GM23338 (cell line): Measurements from ENCODE around the gene ALOX5AP. TPM values are rescaled to one million over a fixed set of nuclear protein-coding genes. Genes with fewer than 3 reads are reported as not detected.

Experiments
- ATAC-seq: fragments of 200-7000 bp; cut with Tn5 transposase; 3 replicates; pipeline ENCODE4 v1.9.1; 2020
- DNase-seq: peaks from one replicate; pipeline ENCODE4 v3.0.0-alpha.2; 2015; ENCODE audit warnings: low spot score
- H2AFZ ChIP-seq: fragments of 200-600 bp; sonication (generic); 2 replicates; pipeline ENCODE4 v1.8.0; 2016; ENCODE audit warnings: antibody characterized with exemption, mild to moderate bottlenecking, moderate library complexity
- H3F3A ChIP-seq: fragments of 200-600 bp; sonication (generic); replicated peaks from 2 replicates; pipeline ENCODE4 v1.8.0; 2017; ENCODE audit warnings: antibody characterized with exemption, mixed run types, low read depth
- H3K27ac ChIP-seq: fragments of 200-600 bp; sonication (generic); 2 replicates; pipeline ENCODE4 v1.6.1; 2016; ENCODE audit warnings: low read depth
- H3K27me3 ChIP-seq: fragments of 200-600 bp; sonication (generic); 2 replicates; pipeline ENCODE4 v1.8.0; 2016; ENCODE audit warnings: mild to moderate bottlenecking, mixed run types, moderate library complexity; ENCODE audit not compliant: insufficient read depth
- H3K36me3 ChIP-seq: fragments of 200-600 bp; sonication (generic); 2 replicates; pipeline ENCODE4 v1.8.0; 2016; ENCODE audit warnings: mild to moderate bottlenecking; ENCODE audit not compliant: insufficient read depth
- H3K4me1 ChIP-seq: fragments of 200-600 bp; sonication (generic); 2 replicates; pipeline ENCODE4 v1.8.0; 2016; ENCODE audit warnings: mild to moderate bottlenecking, moderate library complexity; ENCODE audit not compliant: insufficient read depth
- H3K4me2 ChIP-seq: fragments of 200-600 bp; sonication (generic); 2 replicates; pipeline ENCODE4 v1.7.1; 2017; ENCODE audit warnings: mixed run types
- H3K4me3 ChIP-seq: fragments of 200-600 bp; sonication (generic); 2 replicates; pipeline ENCODE4 v1.6.1; 2016; ENCODE audit warnings: mixed run types
- H3K79me2 ChIP-seq: fragments of 200-600 bp; sonication (generic); replicated peaks from 2 replicates; pipeline ENCODE4 v1.8.0; 2017; ENCODE audit warnings: mild to moderate bottlenecking; ENCODE audit not compliant: insufficient read depth
- H3K9me2 ChIP-seq: fragments of 200-600 bp; sonication (generic); 2 replicates; pipeline ENCODE4 v1.8.0; 2017; ENCODE audit not compliant: insufficient read depth
- H4K20me1 ChIP-seq: fragments of 200-600 bp; sonication (generic); replicated peaks from 2 replicates; pipeline ENCODE4 v1.8.0; 2017; ENCODE audit warnings: mild to moderate bottlenecking; ENCODE audit not compliant: insufficient read depth
- H3K27ac Mint-ChIP-seq: 2 replicates; pipeline ENCODE4 v1.8.0; 2020; ENCODE audit warnings: inconsistent platforms, mild to moderate bottlenecking, moderate library complexity, mixed read lengths
- H3K27me3 Mint-ChIP-seq: 3 replicates; pipeline ENCODE4 v1.8.0; 2022; ENCODE audit warnings: low read depth, mild to moderate bottlenecking, moderate library complexity, mixed read lengths, inconsistent platforms; ENCODE audit not compliant: insufficient read depth, poor library complexity
- H3K36me3 Mint-ChIP-seq: 3 replicates; pipeline ENCODE4 v1.8.0; 2021; ENCODE audit warnings: low read depth, mild to moderate bottlenecking, inconsistent platforms, moderate library complexity, mixed read lengths
- H3K4me1 Mint-ChIP-seq: 3 replicates; pipeline ENCODE4 v1.8.0; 2020; ENCODE audit warnings: mild to moderate bottlenecking, inconsistent platforms, mixed read lengths
- H3K4me3 Mint-ChIP-seq: 3 replicates; pipeline ENCODE4 v1.8.0; 2021; ENCODE audit warnings: moderate library complexity, mild to moderate bottlenecking, inconsistent platforms, mixed read lengths
- H3K9me3 Mint-ChIP-seq: 3 replicates; pipeline ENCODE4 v1.8.0; 2020; ENCODE audit warnings: moderate library complexity, mild to moderate bottlenecking, inconsistent platforms, mixed read lengths
- CREB1 ChIP-seq: fragments of 250-450 bp; sonication (Bioruptor Pico); IDR thresholded peaks from 2 replicates; pipeline ENCODE4 v1.5.0; 2020; ENCODE audit warnings: low read depth, mild to moderate bottlenecking, moderate library complexity
- ETS1 ChIP-seq: IDR thresholded peaks from 2 replicates; pipeline ENCODE4 v1.6.1; 2016; ENCODE audit warnings: antibody characterized with exemption
- EZH2 ChIP-seq: fragments of 200-600 bp; sonication (generic); IDR thresholded peaks from one replicate; pipeline ENCODE4 v1.8.0; 2017; ENCODE audit warnings: antibody characterized with exemption, mild to moderate bottlenecking, low read depth; ENCODE audit not compliant: unreplicated experiment
- EZH2phosphoT487 ChIP-seq: fragments of 200-600 bp; sonication (generic); IDR thresholded peaks from one replicate; pipeline ENCODE4 v1.8.1; 2018; ENCODE audit warnings: antibody characterized with exemption; ENCODE audit not compliant: unreplicated experiment
- JUNB ChIP-seq: IDR thresholded peaks from one replicate; pipeline ENCODE4 v1.6.1; 2016; ENCODE audit warnings: antibody characterized with exemption; ENCODE audit not compliant: unreplicated experiment
- NANOG ChIP-seq: IDR thresholded peaks from 2 replicates; pipeline ENCODE4 v1.6.1; 2016; ENCODE audit warnings: antibody characterized with exemption, borderline replicate concordance
- POLR2AphosphoS5 ChIP-seq: IDR thresholded peaks from 2 replicates; pipeline ENCODE4 v1.6.1; 2016; ENCODE audit warnings: antibody characterized with exemption, low read depth
- REST ChIP-seq: IDR thresholded peaks from one replicate; pipeline ENCODE4 v1.6.1; 2018; ENCODE audit warnings: antibody characterized with exemption; ENCODE audit not compliant: unreplicated experiment
- STAT1 ChIP-seq: IDR thresholded peaks from one replicate; pipeline ENCODE4 v1.6.1; 2016; ENCODE audit warnings: antibody characterized with exemption; ENCODE audit not compliant: unreplicated experiment
- ZNF114 ChIP-seq: fragments of 250-450 bp; sonication (Bioruptor Pico); IDR thresholded peaks from 2 replicates; pipeline ENCODE4 v1.5.0; 2020; ENCODE audit warnings: mild to moderate bottlenecking, moderate library complexity
- ZNF331 ChIP-seq: fragments of 250-450 bp; sonication (Bioruptor Pico); IDR thresholded peaks from 2 replicates; pipeline ENCODE4 v1.5.0; 2020; ENCODE audit warnings: low read depth, mild to moderate bottlenecking, moderate library complexity
- ZNF462 ChIP-seq: fragments of 250-450 bp; sonication (Bioruptor Pico); IDR thresholded peaks from 2 replicates; pipeline ENCODE4 v1.5.0; 2020; ENCODE audit warnings: mild to moderate bottlenecking, moderate library complexity
- polyA plus RNA-seq: library from polyadenylated mRNA; unstranded; fragments of >200 nt; fragmentation: Nextera tagmentation; extraction: Ambion mirVana; gene quantifications from 2 replicates; pipeline ENCODE4 v1.2.1, GENCODE V29; 2016
- total RNA-seq: library from RNA; depleted of rRNA; stranded (reverse); fragments of >200 nt; shearing (Covaris generic); gene quantifications from 2 replicates; pipeline ENCODE4 v1.2.3, GENCODE V29; 2014
- TF ChIP-seq, protein P1 (sequence below), 2 experiments: fragments of 200-600 bp in 1 of 2; sonication (generic) in 1 of 2; conservative IDR thresholded peaks; 2 replicates each; pipeline versions ENCODE4 v1.5.1 to v1.6.1; 2016 to 2017; ENCODE audit warnings: antibody characterized with exemption in 2 of 2, low read depth in 2 of 2, mild to moderate bottlenecking in 2 of 2, moderate library complexity in 1 of 2

Gene ALOX5AP
- total and polyA plus RNA-seq, 2 experiments from 2014 or later: 0.23 TPM; not detected in 1

- H3K36me3 ChIP-seq: no peaks in the 10 kb centered on the region
- no peaks in the 10 kb centered on the region for H3F3A ChIP-seq
- no peaks in the 10 kb centered on the region for H3K79me2 ChIP-seq
- Mint-ChIP-seq H3K36me3 (no peaks in the 10 kb centered on the region), H3K27me3 (no peaks in the 10 kb centered on the region), H3K4me1 (no peaks in the 10 kb centered on the region; the same call in 2 of the 3 replicates), H3K9me3 (no peaks in the 10 kb centered on the region), H3K4me3 (no peak overlapping the region), H3K27ac (no peak overlapping the region)
- no peak for DNase-seq
- H4K20me1 ChIP-seq: no peaks in the 10 kb centered on the region
- no peak overlapping the region for H3K27ac ChIP-seq
- TF ChIP-seq CREB1 (CRISPR knock-in tag): no peak
- TF ChIP-seq POLR2AphosphoS5: no peak
- no peak for TF ChIP-seq ZNF331 (CRISPR knock-in tag)
- TF ChIP-seq REST: no peak
- TF ChIP-seq, protein P1, sequence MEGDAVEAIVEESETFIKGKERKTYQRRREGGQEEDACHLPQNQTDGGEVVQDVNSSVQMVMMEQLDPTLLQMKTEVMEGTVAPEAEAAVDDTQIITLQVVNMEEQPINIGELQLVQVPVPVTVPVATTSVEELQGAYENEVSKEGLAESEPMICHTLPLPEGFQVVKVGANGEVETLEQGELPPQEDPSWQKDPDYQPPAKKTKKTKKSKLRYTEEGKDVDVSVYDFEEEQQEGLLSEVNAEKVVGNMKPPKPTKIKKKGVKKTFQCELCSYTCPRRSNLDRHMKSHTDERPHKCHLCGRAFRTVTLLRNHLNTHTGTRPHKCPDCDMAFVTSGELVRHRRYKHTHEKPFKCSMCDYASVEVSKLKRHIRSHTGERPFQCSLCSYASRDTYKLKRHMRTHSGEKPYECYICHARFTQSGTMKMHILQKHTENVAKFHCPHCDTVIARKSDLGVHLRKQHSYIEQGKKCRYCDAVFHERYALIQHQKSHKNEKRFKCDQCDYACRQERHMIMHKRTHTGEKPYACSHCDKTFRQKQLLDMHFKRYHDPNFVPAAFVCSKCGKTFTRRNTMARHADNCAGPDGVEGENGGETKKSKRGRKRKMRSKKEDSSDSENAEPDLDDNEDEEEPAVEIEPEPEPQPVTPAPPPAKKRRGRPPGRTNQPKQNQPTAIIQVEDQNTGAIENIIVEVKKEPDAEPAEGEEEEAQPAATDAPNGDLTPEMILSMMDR (conservative IDR thresholded peaks at IDR 0.05; ENCODE audit: low read depth in 2 of 2): no peak
- no peak for TF ChIP-seq EZH2phosphoT487
- no peak for TF ChIP-seq NANOG
- TF ChIP-seq EZH2: no peak
- TF ChIP-seq JUNB: no peak
- TF ChIP-seq ZNF114 (CRISPR knock-in tag): no peak
- TF ChIP-seq STAT1: no peak
- TF ChIP-seq ZNF462 (CRISPR knock-in tag): no peak
- no peak for TF ChIP-seq ETS1
- no peaks in the 10 kb centered on the region for H3K4me1 ChIP-seq
- no peaks in the 10 kb centered on the region for H3K9me2 ChIP-seq
- no peak overlapping the region for H3K4me3 ChIP-seq
- H3K4me2 ChIP-seq: no peak overlapping the region
- ATAC-seq: no peak
- no peak overlapping the region for H2AFZ ChIP-seq
- H3K27me3 ChIP-seq: no peaks in the 10 kb centered on the region
Measured at GRCh38 chr13:30750036-30750435, 14.7 kb downstream of the ALOX5AP start.
